DOHH2 (cell line): Measurements from ENCODE around the gene SAMD7.

Experiments used
- H3F3A ChIP-seq: fragments of 200-600 bp; sonication (generic), shearing (Covaris generic); 2 replicates; pipeline ENCODE4 v1.6.0; 2016; ENCODE audit warnings: antibody characterized with exemption, mild to moderate bottlenecking; ENCODE audit not compliant: control insufficient read depth, insufficient read depth
- H3K27ac ChIP-seq: fragments of 200-600 bp; sonication (generic); 2 replicates; pipeline ENCODE4 v1.5.1; 2014; ENCODE audit warnings: low read depth, mild to moderate bottlenecking, low read length, moderate library complexity
- H3K27me3 ChIP-seq: fragments of 200-600 bp; sonication (generic); 2 replicates; pipeline ENCODE4 v1.6.1; 2014; ENCODE audit warnings: mild to moderate bottlenecking, low read length, mixed read lengths; ENCODE audit not compliant: control insufficient read depth
- H3K36me3 ChIP-seq: fragments of 200-600 bp; sonication (generic); 2 replicates; pipeline ENCODE4 v1.6.1; 2014; ENCODE audit warnings: mild to moderate bottlenecking, low read length, moderate library complexity, mixed read lengths; ENCODE audit not compliant: control insufficient read depth
- H3K4me1 ChIP-seq: fragments of 200-600 bp; sonication (generic); 2 replicates; pipeline ENCODE4 v1.6.1; 2014; ENCODE audit warnings: mild to moderate bottlenecking, low read length, mixed read lengths; ENCODE audit not compliant: control insufficient read depth
- H3K4me2 ChIP-seq: fragments of 200-600 bp; sonication (generic); 2 replicates; pipeline ENCODE4 v1.6.0; 2014; ENCODE audit warnings: mild to moderate bottlenecking, low read length, moderate library complexity
- H3K4me3 ChIP-seq: fragments of 200-600 bp; sonication (generic); 2 replicates; pipeline ENCODE4 v1.5.1; 2014; ENCODE audit warnings: mild to moderate bottlenecking, low read length, mixed read lengths
- H3K79me2 ChIP-seq: fragments of 200-600 bp; sonication (generic); 2 replicates; pipeline ENCODE4 v1.6.1; 2014; ENCODE audit warnings: mild to moderate bottlenecking, low read length, mixed read lengths; ENCODE audit not compliant: control insufficient read depth
- H3K9me2 ChIP-seq: fragments of 200-600 bp; sonication (generic); replicated peaks from 2 replicates; pipeline ENCODE4 v1.6.1; 2014; ENCODE audit warnings: mild to moderate bottlenecking, low read length, mixed read lengths; ENCODE audit not compliant: control insufficient read depth
- H3K9me3 ChIP-seq: fragments of 200-600 bp; sonication (generic); 2 replicates; pipeline ENCODE4 v1.6.1; 2014; ENCODE audit warnings: antibody characterized with exemption, low read length, mixed read lengths; ENCODE audit not compliant: control insufficient read depth, insufficient read depth
- H4K20me1 ChIP-seq: fragments of 200-600 bp; sonication (generic); 2 replicates; pipeline ENCODE4 v1.6.0; 2014; ENCODE audit warnings: low read depth, mild to moderate bottlenecking, antibody characterized with exemption, low read length, moderate library complexity; ENCODE audit not compliant: control insufficient read depth, insufficient read depth
- CTCF ChIP-seq: fragments of 200-600 bp; sonication (generic); IDR thresholded peaks from one replicate; pipeline ENCODE4 v1.5.1; 2014; ENCODE audit warnings: antibody characterized with exemption, mild to moderate bottlenecking, low read depth, low read length; ENCODE audit not compliant: poor library complexity, severe bottlenecking
- EZH2phosphoT487 ChIP-seq: fragments of 200-600 bp; sonication (generic); IDR thresholded peaks from 2 replicates; pipeline ENCODE4 v1.6.1; 2017; ENCODE audit warnings: borderline replicate concordance, mild to moderate bottlenecking, antibody characterized with exemption, low read length, moderate library complexity, mixed read lengths

SAMD7 gene

GRCh38 chr3:169868369-169868768 lies 43.0 kb upstream of the SAMD7 start:
- no peaks in the 10 kb centered on the region for H3K79me2 ChIP-seq
- no peak overlapping the region for H3K4me3 ChIP-seq
- peaks cover 36% of the 10 kb centered on the region for H3K4me1 ChIP-seq
- no peaks in the 10 kb centered on the region for H3K36me3 ChIP-seq
- no peaks in the 10 kb centered on the region for H3K27me3 ChIP-seq
- no peaks in the 10 kb centered on the region for H3K9me2 ChIP-seq
- no peaks in the 10 kb centered on the region for H3K9me3 ChIP-seq
- TF ChIP-seq CTCF (no peak), EZH2phosphoT487 (no peak)
- no peak overlapping the region for H3K27ac ChIP-seq
- H4K20me1 ChIP-seq, result no peaks in the 10 kb centered on the region
- no peaks in the 10 kb centered on the region for H3F3A ChIP-seq
- no peak overlapping the region for H3K4me2 ChIP-seq

GRCh38 chr3:169869484-169870220 lies 41.7 kb upstream of the SAMD7 start, which contains the start of gene LRRC31:
Gene LRRC31, minus strand, starts transcription at chr3:169869935. Its CDS starts 128 bp downstream, at chr3:169869807.
- H3K4me1 ChIP-seq, result peaks cover 23% of the 10 kb centered on the region

GRCh38 chr3:169871129-169871886 lies 40.1 kb upstream of the SAMD7 start:
- Histone ChIP-seq H4K20me1 (no peaks in the 10 kb centered on the region), H3F3A (no peaks in the 10 kb centered on the region), H3K4me3 (no peak overlapping the region), H3K36me3 (no peaks in the 10 kb centered on the region), H3K27me3 (no peaks in the 10 kb centered on the region), H3K79me2 (no peaks in the 10 kb centered on the region), H3K27ac (no peak overlapping the region), H3K9me2 (no peaks in the 10 kb centered on the region), H3K4me1 (peaks cover 12% of the 10 kb centered on the region), H3K4me2 (no peak overlapping the region), H3K9me3 (no peaks in the 10 kb centered on the region)
- TF ChIP-seq CTCF, result no peak
- no peak for TF ChIP-seq EZH2phosphoT487

More at GRCh38 chr3:169869484-169870220, 41.7 kb upstream of the SAMD7 start, which contains the start of gene LRRC31:
- Histone ChIP-seq H3F3A (no peaks in the 10 kb centered on the region), H3K4me2 (no peak within 1 kb of the TSS), H3K9me2 (no peaks in the 10 kb centered on the region), H3K79me2 (no peaks in the 10 kb centered on the region), H3K27me3 (no peaks in the 10 kb centered on the region), H3K4me3 (no peak within 1 kb of the TSS), H3K9me3 (no peaks in the 10 kb centered on the region), H3K27ac (no peak within 1 kb of the TSS), H3K36me3 (no peaks in the 10 kb centered on the region), H4K20me1 (no peaks in the 10 kb centered on the region)
- TF ChIP-seq CTCF (no peak), EZH2phosphoT487 (no peak)
